Bone marrow (tissue), 2 donors: ENCODE data around the gene AGAP1.

ENCODE experiments used
- DNase-seq, 2 donors: peaks; one replicate each; lab custom pipeline; 2025; lab: John Stamatoyannopoulos, UW

AGAP1 gene

DNA sequence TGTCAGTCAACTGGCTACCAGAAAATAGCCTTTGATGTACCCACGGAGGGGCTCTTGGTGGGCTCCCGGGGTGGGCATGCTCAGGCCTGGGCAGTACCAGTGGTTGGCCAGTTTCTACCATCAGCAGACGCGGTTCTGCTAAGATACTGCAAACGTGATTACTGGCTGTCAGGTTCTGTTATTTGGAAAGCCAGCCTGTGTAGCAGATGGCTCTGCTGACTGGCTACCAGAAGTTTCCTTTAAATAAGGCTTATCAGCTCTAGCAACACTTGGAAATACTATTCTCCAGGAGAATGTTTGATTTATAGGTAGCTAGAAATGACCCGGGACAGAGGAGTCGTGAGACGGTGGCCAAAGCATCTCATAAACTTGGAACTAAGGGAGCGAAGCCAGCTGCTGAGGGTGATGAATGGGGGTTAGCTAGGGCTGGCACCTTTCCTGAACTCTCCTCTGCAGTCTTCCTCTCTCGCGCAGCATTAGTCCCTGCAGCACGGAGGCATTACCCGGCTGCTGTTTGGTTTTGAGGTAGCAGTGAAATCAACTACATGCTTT, 171.9 kb downstream of the AGAP1 start:
- DNase-seq: no peak

- no peak for DNase-seq
These were observed 172.5 kb downstream of the AGAP1 start for GRCh38 chr2:235666213-235666781.

- no peak for DNase-seq
These were observed 174.9 kb downstream of the AGAP1 start for GRCh38 chr2:235668782-235669181.

DNA sequence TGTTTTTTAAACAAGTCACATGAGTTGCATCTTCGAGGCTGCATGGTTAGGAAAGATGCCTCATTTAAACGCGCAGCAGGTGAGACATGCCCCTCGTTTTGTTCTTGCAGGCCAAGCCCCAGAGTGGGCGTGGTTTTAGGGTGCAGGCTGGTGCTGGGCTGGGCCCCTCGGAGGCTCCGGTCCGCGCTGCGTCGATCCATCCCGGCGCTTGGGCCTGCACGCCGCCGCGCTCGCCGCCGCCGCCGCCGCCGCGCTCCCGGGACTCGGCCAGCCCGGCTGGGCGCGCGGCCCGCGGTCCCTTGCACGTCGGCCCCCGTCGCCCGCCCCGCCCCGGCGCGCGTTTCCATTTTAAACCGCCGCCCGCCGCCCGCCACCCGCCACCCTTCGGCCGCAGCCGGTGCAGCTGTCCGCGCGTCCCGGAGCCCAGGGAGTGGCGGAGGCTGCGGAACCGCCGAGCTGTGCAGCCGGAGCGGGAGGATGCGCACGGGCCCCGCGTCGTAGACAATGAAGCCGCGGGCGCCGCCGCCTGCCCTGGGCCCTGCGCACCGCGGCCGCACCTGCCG, 175.5 kb downstream of the AGAP1 start:
- no peak for DNase-seq

- DNase-seq: no peak
These were observed 176.4 kb downstream of the AGAP1 start for GRCh38 chr2:235669983-235670962.

DNA sequence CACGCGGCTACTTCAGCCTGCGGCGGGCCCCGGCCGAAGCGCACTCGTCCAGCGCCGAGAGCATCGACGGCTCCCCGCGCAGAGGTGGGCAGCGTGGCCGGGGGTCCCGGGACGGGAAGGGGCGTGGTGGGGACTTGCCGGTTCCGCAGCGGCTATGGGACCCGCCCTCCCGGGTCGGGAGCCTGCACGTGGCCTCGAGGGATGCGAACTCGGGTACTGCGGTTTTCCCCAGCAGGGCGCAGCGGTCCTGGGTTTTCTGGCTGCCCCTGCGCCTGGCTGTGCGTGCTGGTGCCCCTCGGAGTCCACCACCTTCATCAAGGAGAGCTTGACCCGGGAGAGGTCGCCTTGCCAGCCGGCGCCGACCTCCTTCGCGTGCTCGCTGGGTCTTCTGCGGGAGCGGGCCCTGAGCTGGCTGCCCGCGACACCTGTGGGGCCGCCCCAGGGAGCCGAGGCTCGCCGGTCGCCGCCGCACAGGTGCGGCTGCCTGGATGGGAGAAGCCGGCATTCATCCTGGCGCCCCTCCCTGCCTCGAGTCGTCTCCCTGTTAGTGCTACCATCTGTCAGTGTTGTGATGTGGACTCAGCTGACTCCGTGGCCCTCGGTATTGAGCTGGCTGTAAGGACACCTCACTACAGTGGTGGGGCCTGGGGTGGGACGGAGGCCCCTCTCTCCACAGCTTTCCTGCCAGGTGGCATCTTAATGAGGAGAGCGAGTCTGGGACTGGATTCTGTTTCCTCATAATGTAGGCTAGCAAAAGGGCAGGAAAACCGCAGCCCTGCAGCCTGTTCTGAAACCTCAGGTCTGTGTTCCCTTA, 177.3 kb downstream of the AGAP1 start:
- DNase-seq: no peak

- no peak for DNase-seq
These were observed 178.9 kb downstream of the AGAP1 start for GRCh38 chr2:235672720-235673119.

DNA sequence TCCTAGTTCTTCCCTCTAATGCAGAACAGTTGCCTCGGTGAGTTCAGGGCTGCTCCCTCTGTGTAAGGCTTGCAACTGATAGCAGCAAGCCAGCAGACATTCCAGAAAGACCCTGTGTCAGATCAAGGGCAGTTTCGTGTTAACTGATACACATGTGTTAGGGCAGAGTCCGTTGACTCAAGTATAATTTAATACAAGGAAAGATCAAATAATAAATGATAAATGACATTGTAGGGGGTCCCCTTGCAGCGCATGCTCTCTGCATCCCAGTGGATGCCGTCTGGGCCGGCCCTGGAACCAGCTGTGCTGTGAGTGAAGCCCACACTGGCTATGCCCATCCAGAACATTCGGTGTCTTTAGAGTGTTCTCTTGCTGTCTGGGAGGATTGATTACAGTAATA, 180.3 kb downstream of the AGAP1 start:
- DNase-seq: no peak

DNA sequence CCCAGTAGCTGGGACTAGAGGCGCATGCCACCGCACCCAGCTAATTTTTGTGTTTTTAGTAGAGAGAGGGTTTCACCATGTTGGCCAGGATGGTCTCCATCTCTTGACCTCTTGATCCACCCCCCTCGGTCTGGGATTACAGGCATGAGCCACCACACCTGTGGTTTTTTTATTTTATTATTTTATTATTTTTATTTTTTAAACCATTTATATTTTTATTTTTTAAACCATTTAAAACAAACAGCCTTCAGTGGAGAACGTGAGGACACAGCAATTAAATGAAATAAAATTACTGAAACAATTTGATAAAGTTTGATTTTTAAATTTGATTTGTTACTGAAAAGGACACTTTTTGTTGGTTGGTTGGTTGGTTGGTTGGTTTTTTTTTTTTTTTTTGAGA, 181.0 kb downstream of the AGAP1 start:
- no peak for DNase-seq

DNA sequence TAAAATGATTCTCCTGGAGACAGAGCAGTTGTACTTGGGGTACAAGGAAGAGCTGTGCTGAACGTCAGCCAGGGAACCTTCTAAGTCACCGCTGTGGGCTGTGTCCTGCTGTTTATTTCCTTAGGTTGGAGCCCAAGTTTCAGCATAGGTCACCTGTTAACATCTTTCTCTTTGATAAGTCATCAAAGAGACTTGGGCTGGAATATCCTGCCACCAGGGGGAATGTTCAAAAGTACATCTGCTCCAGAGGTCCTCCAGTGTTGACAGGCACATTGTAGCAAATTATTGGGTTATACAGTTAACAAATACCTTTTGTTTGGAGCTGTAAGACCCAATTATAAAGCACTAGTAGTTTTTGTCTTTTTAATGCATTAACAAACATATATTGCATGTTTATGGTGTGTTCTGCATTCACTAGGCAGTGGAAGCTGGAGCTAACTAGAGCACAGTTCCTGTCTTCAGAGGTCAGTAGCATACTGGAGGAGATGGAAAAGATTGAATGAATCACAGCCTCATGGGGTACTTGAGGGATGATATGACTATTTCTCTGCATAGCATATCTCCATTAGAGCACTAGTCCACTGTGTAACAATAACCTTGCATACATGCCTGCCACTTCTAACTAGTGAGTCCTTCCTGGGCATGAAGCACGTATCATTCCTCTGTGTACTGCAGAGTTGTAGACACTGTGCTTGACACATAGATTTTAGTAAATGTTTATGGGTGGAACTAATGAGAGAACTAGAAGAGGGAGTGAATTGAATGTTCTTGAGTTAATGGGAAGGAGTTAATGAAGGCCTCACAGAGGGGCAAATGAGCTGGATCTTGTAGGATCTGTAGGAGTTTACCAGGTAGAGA, 182.1 kb downstream of the AGAP1 start:
- DNase-seq: no peak

DNA sequence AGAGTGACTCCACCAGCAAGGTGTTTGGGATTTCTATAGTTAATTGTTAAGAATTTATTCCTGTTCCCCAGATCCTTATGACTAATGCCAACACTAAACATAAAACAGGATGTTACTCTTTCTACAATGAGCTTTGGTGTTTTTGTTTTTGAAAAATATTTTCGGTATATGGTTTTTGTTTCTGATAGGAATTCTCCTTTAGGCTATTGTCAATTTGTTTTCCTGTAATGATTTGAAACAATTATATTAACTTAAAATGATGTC, 182.6 kb downstream of the AGAP1 start:
- no peak for DNase-seq

- DNase-seq: no peak
These were observed 183.5 kb downstream of the AGAP1 start for GRCh38 chr2:235677276-235677788.

DNA sequence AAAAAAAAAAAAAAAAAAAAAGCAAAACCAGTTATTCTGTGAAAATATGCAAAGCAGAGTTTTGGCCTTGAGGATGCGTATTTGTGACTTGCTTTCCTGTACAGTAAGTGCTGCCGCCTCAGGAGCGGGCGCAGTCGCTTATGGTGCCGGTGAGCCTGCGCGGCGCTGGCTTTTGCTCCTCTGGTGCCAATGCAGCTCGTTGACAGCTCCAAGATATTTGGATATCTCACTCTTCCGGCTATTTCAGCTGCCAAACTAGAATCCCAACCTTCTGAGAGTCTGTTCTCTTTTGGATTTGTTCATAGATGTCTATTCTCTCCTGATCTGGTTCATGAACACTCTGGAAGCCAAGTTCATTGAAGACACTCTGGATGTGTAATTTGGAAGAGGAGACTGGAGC, 184.1 kb downstream of the AGAP1 start:
- DNase-seq: no peak

- DNase-seq: no peak
These were observed 184.9 kb downstream of the AGAP1 start for GRCh38 chr2:235678712-235679111.

DNA sequence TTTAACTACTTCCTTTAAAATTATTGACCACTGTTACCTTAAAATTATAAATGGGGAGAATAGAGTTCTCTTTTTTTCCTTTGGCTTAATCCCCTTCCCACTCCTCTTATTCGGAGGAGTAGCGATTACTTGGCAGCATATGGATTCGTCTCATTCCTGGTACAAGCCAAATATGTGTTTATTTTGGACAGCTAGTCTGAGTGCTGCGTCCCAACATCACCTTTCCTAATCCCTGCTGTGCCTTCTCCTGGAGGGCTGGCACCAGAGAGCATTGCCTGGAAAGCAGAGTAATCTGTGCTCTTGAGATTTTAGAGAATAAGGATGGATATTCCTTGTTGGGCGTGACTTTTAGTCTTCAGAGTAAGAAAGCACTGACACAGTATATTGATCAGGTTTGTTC, 185.6 kb downstream of the AGAP1 start:
- DNase-seq: no peak

GRCh38 chr2:235685024-235685721, 191.3 kb downstream of the AGAP1 start:
- no peak for DNase-seq

DNA sequence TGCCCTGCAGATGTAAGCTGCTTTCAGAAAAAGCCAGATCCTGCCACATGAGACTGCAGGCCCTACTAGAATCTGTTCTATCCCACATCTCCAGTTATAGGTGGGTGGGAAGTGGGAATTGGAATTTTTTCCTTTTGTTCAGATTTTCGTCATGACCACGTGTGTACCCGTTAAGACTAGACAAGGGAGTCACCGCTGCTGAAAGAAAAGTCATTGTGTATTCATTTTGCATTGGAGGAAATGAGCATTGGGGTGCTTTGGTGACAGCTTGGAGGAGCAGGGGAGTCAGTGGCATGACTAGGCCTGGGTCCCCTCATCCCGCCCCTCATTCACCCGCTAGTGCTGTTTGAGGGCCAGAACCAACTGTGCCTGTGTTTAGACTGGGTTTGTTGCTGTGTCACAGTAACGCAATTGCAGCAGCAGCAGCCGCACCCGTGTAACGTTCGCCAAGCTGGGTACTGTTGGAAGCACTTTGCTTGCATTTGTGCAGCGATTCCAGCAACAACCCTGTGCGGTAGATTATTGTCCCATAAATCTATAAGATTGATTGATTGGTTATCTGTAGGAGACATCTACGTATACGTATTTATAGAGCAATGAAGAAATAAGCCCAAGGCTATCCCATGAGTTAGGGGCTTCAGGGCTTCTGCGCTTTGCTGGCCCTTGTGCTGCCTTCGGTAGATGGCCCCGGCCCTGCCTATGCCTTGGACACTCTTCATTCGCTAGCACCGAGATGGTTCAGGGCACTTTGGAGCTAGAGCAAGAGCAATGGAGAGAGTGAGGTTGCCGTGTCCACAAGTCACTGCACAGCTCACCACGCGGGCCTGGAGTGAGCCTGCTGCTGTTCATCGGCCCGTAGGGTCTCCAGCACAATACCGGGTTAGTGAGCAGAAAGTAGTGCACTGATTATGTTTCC, 194.9 kb downstream of the AGAP1 start:
- no peak for DNase-seq

DNA sequence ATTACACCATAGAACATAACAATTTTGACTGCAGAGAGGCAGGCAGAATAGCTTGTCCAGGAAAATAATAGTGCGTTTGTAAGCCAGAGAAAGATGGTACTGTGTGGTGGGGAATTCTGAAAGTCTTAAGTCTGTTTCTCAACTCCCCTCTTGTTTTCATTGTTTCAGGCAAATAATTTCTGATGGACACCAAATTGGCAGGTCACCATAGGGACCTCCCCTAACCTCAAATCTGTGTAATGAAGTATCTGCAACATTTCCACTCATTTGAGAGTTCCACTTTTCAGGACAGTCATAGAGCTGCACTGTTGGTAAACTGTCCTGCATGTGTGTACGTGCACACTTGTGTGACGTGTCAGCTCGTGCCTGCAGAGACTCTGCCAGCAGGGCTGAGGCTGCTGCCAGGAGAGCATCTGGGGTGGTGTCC, 195.6 kb downstream of the AGAP1 start:
- no peak for DNase-seq

GRCh38 chr2:235690082-235690808, 196.4 kb downstream of the AGAP1 start:
- DNase-seq: no peak
